Karpas-422 (cell line): ENCODE measurements around the gene AGAP1. TPM values are rescaled to one million over a fixed set of nuclear protein-coding genes. Genes with fewer than 3 reads are reported as not detected.

Experiments used
- DNase-seq: peaks from one replicate; pipeline ENCODE4 v3.0.0-alpha.2; 2015
- H2AFZ ChIP-seq: fragments of 200-600 bp; sonication (generic); 2 replicates; pipeline ENCODE4 v1.6.1; 2014; ENCODE audit warnings: antibody characterized with exemption, low read length, mixed read lengths
- H3K27ac ChIP-seq: fragments of 200-600 bp; sonication (generic); 2 replicates; pipeline ENCODE4 v1.5.1; 2014; ENCODE audit warnings: mild to moderate bottlenecking, low read length, moderate library complexity
- H3K27me3 ChIP-seq: fragments of 200-600 bp; sonication (generic); 2 replicates; pipeline ENCODE4 v1.6.1; 2014; ENCODE audit warnings: low read length, mixed read lengths
- H3K36me3 ChIP-seq: fragments of 200-600 bp; sonication (generic); 2 replicates; pipeline ENCODE4 v1.6.1; 2014; ENCODE audit warnings: low read length, mixed read lengths; ENCODE audit not compliant: insufficient read depth
- H3K4me1 ChIP-seq: fragments of 200-600 bp; sonication (generic); 2 replicates; pipeline ENCODE4 v1.6.1; 2014; ENCODE audit warnings: mild to moderate bottlenecking, low read length, mixed read lengths
- H3K4me2 ChIP-seq: fragments of 200-600 bp; sonication (generic); 2 replicates; pipeline ENCODE4 v1.6.1; 2014; ENCODE audit warnings: low read length, low read depth, mild to moderate bottlenecking; ENCODE audit not compliant: poor library complexity, severe bottlenecking
- H3K4me3 ChIP-seq: fragments of 200-600 bp; sonication (generic); 2 replicates; pipeline ENCODE4 v1.5.1; 2014; ENCODE audit warnings: mild to moderate bottlenecking, antibody characterized with exemption, low read length, mixed read lengths
- H3K79me2 ChIP-seq: fragments of 200-600 bp; sonication (generic); 2 replicates; pipeline ENCODE4 v1.6.1; 2014; ENCODE audit warnings: mild to moderate bottlenecking, low read length, mixed read lengths
- H3K9ac ChIP-seq: fragments of 200-600 bp; sonication (generic); 2 replicates; pipeline ENCODE4 v1.6.0; 2014; ENCODE audit warnings: low read length
- H3K9me2 ChIP-seq: fragments of 200-600 bp; sonication (generic), shearing (Covaris generic); replicated peaks from 2 replicates; pipeline ENCODE4 v1.6.0; 2014; ENCODE audit warnings: mild to moderate bottlenecking, low read length, moderate library complexity; ENCODE audit not compliant: insufficient read depth
- H3K9me3 ChIP-seq: fragments of 300-700, 200-600 bp; sonication (generic); 2 replicates; pipeline ENCODE4 v1.6.1; 2014; ENCODE audit warnings: low read length, mixed read lengths
- H4K20me1 ChIP-seq: fragments of 200-600 bp; sonication (generic); 2 replicates; pipeline ENCODE4 v1.6.1; 2014; ENCODE audit warnings: mild to moderate bottlenecking, antibody characterized with exemption, low read length, low read depth; ENCODE audit not compliant: insufficient read depth
- total RNA-seq: library from RNA; depleted of rRNA; stranded (reverse); fragments of >200 nt; shearing (Covaris generic); gene quantifications from 2 replicates; pipeline ENCODE4 v1.2.3, GENCODE V29; 2014; ENCODE audit warnings: low replicate concordance

Gene AGAP1
- total RNA-seq, 1 experiment from 2014 or later, result not detected

DNA sequence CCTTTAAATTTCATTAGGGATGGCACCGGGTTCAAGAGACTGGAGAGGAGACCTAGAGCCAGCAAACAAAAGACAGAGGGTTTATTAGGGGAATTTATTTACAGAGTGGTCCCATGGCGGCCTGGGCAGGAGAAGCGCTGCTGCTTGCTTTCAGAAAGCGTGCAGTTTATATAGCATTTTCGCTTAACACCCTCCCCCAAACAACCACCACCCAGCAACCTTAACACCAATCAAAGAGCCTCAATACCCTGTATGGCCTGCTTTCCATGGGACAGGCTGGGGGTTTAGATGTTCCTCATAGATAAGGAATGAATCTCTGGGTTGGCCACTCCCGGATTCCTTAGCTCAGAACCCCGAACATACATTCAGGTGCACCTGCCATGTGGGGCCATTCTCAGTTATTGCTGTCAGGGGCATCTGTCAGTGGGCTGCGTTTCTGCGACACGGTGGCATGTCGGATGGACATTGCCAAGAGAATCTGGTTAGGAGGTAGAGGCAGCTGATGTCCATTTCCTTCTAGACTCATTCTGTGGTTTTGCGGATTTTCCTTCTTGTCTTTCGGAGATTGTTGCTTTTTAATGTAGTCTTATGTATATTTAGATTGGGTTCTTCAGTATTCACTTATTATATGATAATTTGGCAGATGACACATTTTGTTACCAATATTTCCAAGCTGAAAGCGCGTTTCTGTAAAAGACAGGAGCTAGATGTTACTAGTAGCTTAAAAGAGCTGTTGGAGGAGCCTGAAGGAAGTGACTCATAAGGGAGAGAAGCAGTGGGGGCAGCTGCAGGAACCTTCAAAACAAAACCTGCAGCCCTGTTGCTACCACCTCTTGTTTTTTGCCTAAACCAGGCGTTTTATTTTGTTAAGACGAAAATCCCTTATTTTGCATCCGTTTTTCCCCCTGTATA is 7.2 kb downstream of the AGAP1 start:
- Histone ChIP-seq H3K9me3 (no peaks in the 10 kb centered on the region), H3K4me3 (no peak overlapping the region), H3K36me3 (no peaks in the 10 kb centered on the region), H3K79me2 (no peaks in the 10 kb centered on the region), H2AFZ (no peak overlapping the region), H3K4me1 (no peaks in the 10 kb centered on the region), H3K27me3 (no peaks in the 10 kb centered on the region), H3K27ac (no peak overlapping the region), H3K4me2 (no peak overlapping the region), H3K9me2 (no peaks in the 10 kb centered on the region), H4K20me1 (no peaks in the 10 kb centered on the region), H3K9ac (no peak overlapping the region)
- no peak for DNase-seq

DNA sequence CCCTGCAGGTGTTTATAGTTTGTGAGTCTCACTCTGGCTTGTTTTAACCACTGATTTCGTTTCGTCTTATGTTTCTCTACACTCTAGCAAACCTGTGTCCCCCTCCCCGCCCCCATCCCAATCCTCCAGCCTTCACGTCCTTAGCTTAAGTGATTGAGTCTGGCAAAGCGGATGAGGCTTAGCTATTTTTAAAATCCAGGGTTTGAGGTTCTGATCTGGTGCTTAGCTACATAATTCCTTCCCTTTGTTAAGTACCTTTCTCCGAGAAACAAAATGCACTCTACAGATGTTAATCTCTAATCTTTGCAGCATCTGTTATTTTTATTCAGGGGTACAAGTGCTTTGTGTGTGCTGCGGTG is 7.8 kb downstream of the AGAP1 start:
- Histone ChIP-seq H2AFZ (no peak overlapping the region), H3K27ac (no peak overlapping the region), H3K9me3 (no peaks in the 10 kb centered on the region), H3K4me3 (no peak overlapping the region), H4K20me1 (no peaks in the 10 kb centered on the region), H3K9me2 (no peaks in the 10 kb centered on the region), H3K4me2 (no peak overlapping the region), H3K79me2 (no peaks in the 10 kb centered on the region), H3K4me1 (no peaks in the 10 kb centered on the region), H3K27me3 (no peaks in the 10 kb centered on the region), H3K9ac (no peak overlapping the region), H3K36me3 (no peaks in the 10 kb centered on the region)
- DNase-seq, result no peak

DNA sequence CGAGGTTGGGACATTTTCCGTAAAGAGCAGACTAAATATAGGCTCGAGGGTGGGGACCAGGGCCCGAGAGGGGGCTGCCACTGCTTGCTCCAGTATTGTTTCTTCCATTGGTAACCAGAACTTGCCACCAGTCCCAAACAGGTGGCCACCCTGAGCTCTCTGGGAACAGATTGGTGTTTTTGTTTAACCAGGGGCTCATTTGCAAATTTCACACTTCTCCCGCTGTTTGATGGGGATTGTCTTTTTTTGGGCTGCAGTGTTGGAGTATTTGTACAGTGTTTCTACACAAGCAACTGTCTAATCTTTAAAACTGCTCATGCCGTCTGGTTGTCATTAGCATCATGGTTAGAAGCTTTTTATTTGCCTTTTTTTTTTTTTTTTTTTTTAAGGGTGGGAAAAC is 8.5 kb downstream of the AGAP1 start:
- Histone ChIP-seq H3K27ac (no peak overlapping the region), H3K36me3 (no peaks in the 10 kb centered on the region), H2AFZ (no peak overlapping the region), H3K9ac (no peak overlapping the region), H3K4me3 (no peak overlapping the region), H3K27me3 (no peaks in the 10 kb centered on the region), H3K4me1 (no peaks in the 10 kb centered on the region), H3K79me2 (no peaks in the 10 kb centered on the region), H3K4me2 (no peak overlapping the region), H3K9me3 (no peaks in the 10 kb centered on the region), H4K20me1 (no peaks in the 10 kb centered on the region), H3K9me2 (no peaks in the 10 kb centered on the region)
- DNase-seq, result no peak

DNA sequence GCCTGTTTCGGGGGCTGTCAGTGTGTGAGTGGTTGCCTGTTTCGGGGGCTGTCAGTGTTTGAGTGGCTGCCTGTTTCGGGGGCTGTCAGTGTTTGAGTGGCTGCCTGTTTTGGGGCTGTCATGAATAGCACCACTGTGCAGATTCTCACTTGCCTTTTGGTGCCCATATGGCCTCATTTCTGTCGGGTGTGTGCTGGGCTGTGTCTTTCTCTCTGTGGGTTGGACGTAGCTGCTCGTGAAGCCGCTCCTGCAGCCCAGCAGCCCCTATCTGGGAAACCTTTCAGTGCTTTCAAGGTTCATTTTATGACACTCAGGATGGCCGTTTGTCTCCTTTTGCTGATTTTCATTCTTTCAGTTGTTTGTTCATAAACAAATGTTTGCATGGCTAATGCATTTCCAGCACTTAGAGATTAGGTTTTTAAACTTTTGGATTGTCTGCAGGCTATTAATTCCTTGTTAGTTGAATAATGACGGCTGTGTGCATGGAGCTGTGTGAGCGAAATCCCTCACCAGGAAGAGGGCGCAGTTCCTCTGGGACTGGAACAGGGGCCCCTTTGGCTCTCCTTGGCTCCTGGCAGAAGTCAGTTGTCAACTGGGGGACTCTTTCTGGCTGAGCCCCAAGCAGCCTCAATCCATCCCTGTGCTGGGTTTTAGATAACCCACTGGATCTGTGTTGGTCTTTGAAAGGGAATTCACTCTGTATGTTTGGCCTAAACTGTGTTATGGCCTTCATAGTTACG is 10.8 kb downstream of the AGAP1 start:
- Histone ChIP-seq H3K9me3 (no peaks in the 10 kb centered on the region), H4K20me1 (no peaks in the 10 kb centered on the region), H3K27me3 (no peaks in the 10 kb centered on the region), H3K9ac (no peak overlapping the region), H2AFZ (no peak overlapping the region), H3K4me1 (no peaks in the 10 kb centered on the region), H3K36me3 (no peaks in the 10 kb centered on the region), H3K9me2 (no peaks in the 10 kb centered on the region), H3K79me2 (no peaks in the 10 kb centered on the region), H3K27ac (no peak overlapping the region), H3K4me3 (no peak overlapping the region), H3K4me2 (no peak overlapping the region)
- no peak for DNase-seq

DNA sequence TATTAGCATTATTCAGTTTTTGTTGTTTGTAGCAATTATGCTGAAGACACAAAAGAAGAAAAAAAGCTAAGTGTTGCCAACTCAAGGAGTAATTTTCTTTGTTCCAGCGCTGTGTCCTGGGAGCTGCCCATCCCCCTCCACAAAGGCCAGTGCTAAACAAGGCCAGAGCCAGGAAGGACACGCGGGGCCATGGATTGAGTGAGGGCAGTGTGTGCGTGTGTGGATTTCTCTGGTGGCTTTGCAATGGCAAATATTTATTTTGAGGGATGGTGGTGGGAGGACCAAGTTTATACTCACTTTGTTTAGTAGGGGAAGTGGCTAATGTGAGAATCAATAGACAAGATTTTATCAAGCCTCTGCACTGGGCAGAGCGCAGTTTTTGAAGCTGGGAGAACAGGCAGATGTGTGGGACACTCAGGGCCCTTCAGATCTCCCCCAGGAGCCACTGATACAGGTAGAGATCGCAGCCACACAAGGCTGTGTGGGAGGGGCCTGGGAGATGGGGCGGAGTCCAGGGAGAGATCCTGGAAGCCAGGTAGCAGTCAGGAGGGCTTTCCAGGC is 11.4 kb downstream of the AGAP1 start:
- H3K79me2 ChIP-seq, result no peaks in the 10 kb centered on the region
- H4K20me1 ChIP-seq, result no peaks in the 10 kb centered on the region
- DNase-seq, result no peak
- no peak overlapping the region for H2AFZ ChIP-seq
- no peaks in the 10 kb centered on the region for H3K27me3 ChIP-seq
- H3K4me1 ChIP-seq, result no peaks in the 10 kb centered on the region
- no peaks in the 10 kb centered on the region for H3K9me3 ChIP-seq
- H3K36me3 ChIP-seq, result no peaks in the 10 kb centered on the region
- no peak overlapping the region for H3K4me2 ChIP-seq
- no peak overlapping the region for H3K4me3 ChIP-seq
- no peak overlapping the region for H3K9ac ChIP-seq
- H3K27ac ChIP-seq, result no peak overlapping the region
- H3K9me2 ChIP-seq, result no peaks in the 10 kb centered on the region

DNA sequence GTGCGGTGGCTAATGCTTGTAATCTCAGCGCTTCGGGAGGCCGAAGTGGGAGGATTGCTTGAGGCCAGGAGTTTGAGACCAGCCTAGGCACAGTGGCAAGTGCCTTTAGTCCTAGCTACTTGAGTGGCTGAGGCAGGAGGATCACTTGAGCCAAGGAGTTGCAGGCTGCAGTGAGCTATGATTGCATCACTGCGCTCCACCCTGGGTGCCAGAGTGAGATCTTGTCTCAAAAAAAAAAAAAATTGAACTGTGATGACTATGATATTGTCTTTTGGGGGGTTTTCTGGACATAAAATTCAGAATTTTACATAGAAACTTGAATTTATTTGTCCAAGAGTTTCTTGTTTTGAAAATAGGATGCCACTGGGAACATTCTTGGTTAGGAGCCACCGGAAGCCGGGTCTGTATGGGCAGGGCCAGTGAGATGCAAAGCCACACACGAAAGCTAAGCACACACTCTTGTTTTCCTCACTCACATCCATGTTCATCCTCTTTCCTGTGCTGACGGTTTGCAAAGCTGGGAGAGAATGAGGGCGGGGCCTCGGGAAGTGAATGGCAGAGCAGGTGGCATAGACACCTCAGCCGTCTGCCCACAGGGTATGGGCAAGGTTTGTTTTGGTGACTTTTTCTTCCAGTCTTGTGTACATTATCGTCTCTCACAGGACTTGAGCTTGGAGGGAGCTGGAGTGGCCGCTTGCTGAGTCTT is 12.6 kb downstream of the AGAP1 start:
- no peaks in the 10 kb centered on the region for H4K20me1 ChIP-seq
- DNase-seq, result no peak
- H3K27me3 ChIP-seq, result no peaks in the 10 kb centered on the region
- no peaks in the 10 kb centered on the region for H3K9me2 ChIP-seq
- H2AFZ ChIP-seq, result no peak overlapping the region
- H3K9me3 ChIP-seq, result no peaks in the 10 kb centered on the region
- H3K9ac ChIP-seq, result no peak overlapping the region
- no peak overlapping the region for H3K4me2 ChIP-seq
- H3K27ac ChIP-seq, result no peak overlapping the region
- no peak overlapping the region for H3K4me3 ChIP-seq
- H3K4me1 ChIP-seq, result no peaks in the 10 kb centered on the region
- H3K79me2 ChIP-seq, result no peaks in the 10 kb centered on the region
- no peaks in the 10 kb centered on the region for H3K36me3 ChIP-seq

DNA sequence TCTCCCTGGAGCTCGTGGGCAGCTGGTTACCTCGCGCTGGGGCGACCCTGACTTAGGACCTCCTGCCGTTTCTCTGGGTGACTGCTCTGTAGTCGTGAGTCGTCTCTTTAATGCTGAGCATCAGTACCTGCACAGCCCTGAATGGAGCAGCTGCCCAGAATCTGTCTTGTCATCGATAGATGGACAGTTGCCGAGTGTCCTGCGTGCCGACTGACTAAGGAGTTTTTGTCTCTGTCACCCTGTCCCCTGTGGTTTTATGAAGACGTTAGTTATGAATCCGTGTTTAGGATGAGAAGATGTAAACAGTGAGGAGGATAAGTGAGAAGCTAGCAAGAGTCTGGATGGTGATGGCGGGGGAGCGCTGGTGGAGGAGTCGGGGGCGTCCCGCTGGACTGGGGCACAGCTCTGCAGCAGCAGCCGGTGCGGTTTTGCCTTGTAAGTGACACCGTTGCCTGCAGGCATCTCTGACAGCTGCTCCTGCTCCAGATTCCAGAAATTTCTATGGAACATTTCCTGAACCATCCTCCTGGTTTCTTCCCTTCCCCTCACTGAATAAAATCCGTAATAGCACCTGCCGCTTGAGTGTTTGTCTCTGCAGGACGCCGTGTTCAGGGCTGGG is 13.3 kb downstream of the AGAP1 start:
- no peak overlapping the region for H3K27ac ChIP-seq
- no peaks in the 10 kb centered on the region for H3K36me3 ChIP-seq
- no peaks in the 10 kb centered on the region for H3K9me3 ChIP-seq
- no peaks in the 10 kb centered on the region for H3K27me3 ChIP-seq
- no peak overlapping the region for H2AFZ ChIP-seq
- H3K9ac ChIP-seq, result no peak overlapping the region
- no peaks in the 10 kb centered on the region for H3K4me1 ChIP-seq
- no peaks in the 10 kb centered on the region for H3K79me2 ChIP-seq
- no peak overlapping the region for H3K4me3 ChIP-seq
- H3K9me2 ChIP-seq, result no peaks in the 10 kb centered on the region
- DNase-seq, result no peak
- no peaks in the 10 kb centered on the region for H4K20me1 ChIP-seq
- H3K4me2 ChIP-seq, result no peak overlapping the region
